NCI-H2171 (cell line): ENCODE results near the gene CMSS1.
A peak's percentile ranks its signal among the peaks of the same experiment; 100 is the strongest.

Experiments
- DNase-seq: peaks from one replicate; lab custom pipeline; 2025; lab: John Stamatoyannopoulos, UW

Gene CMSS1

GRCh38 chr3:99817437-99818240 is at the start of gene CMSS1:
Gene CMSS1, plus strand, starts transcription at chr3:99817862.
- peak; percentile 94 for DNase-seq

- DNase-seq: no peak
Observed at GRCh38 chr3:99768126-99768525, 49.5 kb upstream of the CMSS1 start.

DNA sequence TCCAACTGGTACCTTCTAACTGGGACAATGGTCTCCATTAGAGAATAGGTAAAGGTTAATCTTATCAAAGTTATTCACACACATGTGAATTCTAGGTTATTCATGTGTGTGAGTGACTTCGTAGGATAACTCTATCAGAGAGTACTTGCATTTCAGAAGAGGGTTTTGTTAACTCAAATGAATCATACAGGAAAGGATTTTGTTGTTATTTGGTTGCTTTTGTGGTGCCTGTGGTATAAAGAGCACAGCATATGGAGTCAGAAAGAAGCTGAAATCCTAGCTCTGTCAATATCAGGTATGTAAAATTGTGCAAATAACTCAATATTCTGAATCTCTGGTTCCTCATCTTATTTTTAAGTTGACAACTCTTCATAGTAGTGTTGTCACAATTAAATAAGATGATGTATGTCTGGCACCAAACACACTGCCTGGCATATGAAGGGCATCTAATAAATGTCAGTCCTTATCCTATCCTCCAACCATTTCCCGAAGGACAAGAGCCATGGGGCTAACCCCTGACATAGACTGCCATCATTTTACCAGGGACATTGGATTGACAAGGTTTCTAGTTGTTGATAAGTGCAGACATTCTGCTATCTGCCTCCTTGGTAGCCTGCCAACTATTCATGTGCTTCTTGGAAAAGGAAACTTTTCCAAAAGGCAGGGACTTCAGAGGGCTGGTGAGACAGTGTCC is 48.7 kb upstream of the CMSS1 start:
- DNase-seq: no peak

GRCh38 chr3:99772171-99772570 is 45.5 kb upstream of the CMSS1 start:
- no peak for DNase-seq

- DNase-seq: no peak
Observed at GRCh38 chr3:99772671-99773070, 45.0 kb upstream of the CMSS1 start.

GRCh38 chr3:99774467-99774866 is 43.2 kb upstream of the CMSS1 start:
- no peak for DNase-seq

- DNase-seq: no peak
Observed at GRCh38 chr3:99776516-99777209, 41.0 kb upstream of the CMSS1 start.

GRCh38 chr3:99777210-99777549 is 40.5 kb upstream of the CMSS1 start:
- DNase-seq: no peak

GRCh38 chr3:99777708-99778107 is 40.0 kb upstream of the CMSS1 start:
- DNase-seq: no peak

- DNase-seq: no peak
Observed at GRCh38 chr3:99780749-99781148, 36.9 kb upstream of the CMSS1 start.

DNA sequence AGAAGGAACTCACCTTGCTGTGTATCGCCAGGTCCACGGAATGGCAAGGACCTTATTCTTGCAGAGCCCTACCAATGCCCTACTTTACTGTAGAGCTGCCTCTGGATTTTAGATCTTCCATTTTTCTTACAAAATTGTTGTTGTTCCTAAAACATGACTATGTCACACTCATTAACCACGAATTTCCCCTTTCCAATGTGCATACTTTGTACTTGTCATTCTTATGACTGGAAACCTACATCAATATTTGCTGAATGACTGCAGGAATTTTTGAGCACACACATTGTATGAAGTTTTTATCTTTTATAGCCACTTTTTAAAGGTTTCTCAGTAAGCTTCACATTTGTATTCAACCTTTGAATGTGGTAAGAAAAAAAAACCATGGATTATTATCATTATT is 35.9 kb upstream of the CMSS1 start:
- DNase-seq: no peak

DNA sequence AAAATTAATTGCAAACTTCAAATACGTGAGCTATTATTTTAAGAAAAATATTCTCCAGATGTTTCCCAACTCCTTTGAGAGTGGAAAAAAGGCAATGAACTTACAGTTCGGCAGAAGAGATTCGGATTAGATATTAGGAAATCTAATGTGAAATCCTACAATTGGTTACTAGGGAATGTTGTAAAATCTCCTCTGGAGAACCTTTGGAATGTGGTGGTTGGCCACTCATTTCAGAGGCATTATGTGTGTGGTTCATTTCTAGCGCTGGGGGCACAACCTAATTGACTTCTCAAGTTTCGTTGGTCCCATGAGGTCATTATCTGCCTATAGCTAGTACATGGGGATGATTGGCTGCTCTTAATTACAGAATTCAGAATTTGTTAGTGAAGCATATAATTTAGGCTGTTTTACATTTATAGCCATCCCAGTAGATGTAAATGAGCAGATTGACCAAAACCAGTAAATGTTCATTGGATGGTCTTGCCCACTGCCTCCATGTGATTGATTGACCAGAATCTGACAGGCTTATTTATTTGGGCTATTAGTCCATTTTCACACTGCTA is 34.6 kb upstream of the CMSS1 start:
- DNase-seq: no peak

DNA sequence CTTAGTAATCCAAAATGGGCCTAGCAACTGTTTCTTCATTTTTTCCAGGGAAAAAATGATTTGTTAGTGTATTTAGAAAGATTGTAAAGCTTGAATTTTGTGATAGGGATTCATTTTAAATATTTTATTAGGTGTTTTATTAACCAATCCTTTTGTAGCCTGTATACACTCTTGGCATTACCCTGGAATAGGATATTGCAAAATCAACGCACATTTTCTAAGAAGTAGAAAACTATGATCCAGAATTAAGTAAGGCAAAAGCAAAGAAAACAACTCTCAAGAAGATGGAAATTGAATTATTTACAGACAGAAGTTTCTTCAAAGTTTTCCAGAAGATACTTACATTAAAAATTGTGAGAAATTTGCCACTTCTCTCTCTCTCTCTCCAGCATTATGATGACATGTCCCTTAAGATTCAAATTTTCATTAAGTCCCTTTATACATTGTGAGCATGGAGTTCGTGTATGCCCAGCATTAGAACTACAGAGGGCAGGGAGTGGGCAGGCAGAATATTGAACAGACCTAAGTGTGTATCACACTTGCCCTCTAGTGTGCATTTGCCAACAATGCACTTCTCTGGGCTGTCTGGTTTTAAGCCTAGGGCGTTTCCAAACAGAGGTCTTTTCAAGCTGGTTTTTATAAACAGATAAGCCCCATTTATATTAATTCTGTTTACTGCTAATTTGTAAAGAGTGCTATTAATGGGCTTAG is 28.5 kb upstream of the CMSS1 start:
- peak; percentile 16 for DNase-seq

GRCh38 chr3:99794485-99794884 is 23.2 kb upstream of the CMSS1 start:
- DNase-seq: no peak

GRCh38 chr3:99795573-99795972 is 22.1 kb upstream of the CMSS1 start:
- DNase-seq: no peak

- no peak for DNase-seq
Observed at GRCh38 chr3:99799422-99799821, 18.2 kb upstream of the CMSS1 start.

DNA sequence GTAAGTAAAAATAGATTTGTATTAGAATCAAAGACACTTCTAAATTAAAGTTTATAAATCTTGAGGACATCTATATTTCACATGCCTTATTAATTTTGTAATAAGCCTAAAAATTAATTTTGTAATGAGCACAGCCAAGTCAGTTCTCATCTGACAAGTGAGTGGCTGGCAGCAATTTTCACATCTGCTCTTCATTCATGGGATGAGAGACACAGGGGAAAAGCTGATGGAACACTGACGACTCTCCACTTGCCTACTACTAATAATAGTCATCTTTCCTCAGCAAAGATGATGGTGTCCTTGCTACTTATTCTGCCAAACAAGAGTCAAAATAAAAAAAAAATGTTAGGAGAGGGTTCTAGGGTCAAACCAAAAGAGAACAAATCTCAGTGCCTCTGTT is 14.4 kb upstream of the CMSS1 start:
- DNase-seq: no peak

DNA sequence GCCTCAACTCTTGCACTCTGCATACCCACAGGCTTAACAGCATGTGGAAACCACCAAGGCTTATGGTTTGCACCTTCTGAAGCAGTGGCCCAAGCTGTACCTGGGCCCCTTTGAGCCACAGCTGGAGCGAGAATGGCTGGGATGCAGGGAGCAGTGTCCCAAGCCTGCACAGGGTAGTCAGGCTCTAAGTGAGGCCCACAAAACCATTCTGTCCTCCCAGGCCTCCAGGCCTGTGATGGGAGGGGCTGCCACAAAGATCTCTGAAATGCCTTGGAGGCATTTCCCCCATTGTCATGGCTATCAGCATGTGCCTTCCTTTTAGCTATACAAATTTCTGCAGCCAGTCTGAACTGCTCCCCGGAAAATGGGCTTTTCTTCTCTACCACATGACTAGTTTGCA is 12.5 kb upstream of the CMSS1 start:
- no peak for DNase-seq

- peak; percentile 43 for DNase-seq
Observed at GRCh38 chr3:99808163-99808794, 9.4 kb upstream of the CMSS1 start.

DNA sequence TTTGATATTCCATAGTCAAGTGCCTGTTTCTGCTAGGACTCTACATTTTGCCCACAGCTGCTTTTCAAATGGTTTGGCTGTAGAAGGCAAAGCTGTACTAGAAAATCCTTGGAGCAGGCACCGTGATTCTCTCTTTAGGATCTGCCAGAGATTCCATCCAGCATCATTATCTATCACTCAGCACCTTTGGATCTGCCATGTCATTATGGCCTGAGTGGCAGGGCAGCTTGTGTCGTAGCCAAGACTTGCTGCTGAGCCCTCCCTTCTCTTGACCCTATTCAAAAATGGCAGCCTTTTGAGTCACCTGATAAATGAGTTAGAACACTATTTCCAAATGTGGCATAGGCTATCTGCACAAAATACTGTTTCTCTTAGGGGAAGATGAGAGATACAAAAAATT is 8.1 kb upstream of the CMSS1 start:
- DNase-seq: no peak

DNA sequence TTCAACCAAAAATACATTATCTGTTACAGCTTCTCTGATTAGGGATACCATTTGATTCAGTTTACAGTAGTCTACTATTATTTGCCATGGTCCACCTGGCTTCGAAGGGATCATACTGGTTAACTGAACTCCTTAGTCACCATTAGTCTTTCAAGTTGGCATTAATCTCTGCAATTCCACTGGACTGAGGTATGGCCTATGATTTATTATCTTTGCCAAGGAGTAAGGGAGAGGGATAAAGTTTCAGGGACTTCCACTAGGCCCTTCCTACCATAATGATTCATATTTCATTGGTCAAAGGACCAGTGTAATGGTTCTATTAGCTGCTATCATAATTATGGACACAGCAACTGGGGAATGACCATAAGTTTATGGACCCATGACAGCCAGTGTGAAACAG is 7.3 kb upstream of the CMSS1 start:
- no peak for DNase-seq

DNA sequence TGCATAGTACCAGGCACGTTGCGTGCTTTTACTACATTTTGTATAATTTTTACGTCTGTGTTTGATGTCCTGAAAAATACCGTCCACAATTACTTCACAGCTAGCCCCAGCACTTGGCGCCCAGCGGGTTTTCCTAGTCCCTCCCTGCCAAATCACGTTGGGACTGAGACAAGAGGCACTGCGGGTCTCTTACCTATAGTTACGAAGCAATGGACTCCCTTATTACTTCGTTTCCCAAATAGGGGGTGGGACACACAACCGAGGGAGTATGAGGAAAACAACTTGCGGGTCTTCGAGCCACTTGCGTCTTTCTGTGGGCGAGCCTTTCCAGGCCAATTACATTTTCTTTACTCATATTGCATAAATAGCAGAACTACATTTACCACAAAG is 620 bp upstream of the CMSS1 start:
- DNase-seq: peak; percentile 14
